ENCODE results near the gene NAT16. TPM values are rescaled to one million over a fixed set of nuclear protein-coding genes. Genes with fewer than 3 reads are reported as not detected.

Gene NAT16
- total RNA-seq, 3 donors from 2014 or later: not detected

DNA sequence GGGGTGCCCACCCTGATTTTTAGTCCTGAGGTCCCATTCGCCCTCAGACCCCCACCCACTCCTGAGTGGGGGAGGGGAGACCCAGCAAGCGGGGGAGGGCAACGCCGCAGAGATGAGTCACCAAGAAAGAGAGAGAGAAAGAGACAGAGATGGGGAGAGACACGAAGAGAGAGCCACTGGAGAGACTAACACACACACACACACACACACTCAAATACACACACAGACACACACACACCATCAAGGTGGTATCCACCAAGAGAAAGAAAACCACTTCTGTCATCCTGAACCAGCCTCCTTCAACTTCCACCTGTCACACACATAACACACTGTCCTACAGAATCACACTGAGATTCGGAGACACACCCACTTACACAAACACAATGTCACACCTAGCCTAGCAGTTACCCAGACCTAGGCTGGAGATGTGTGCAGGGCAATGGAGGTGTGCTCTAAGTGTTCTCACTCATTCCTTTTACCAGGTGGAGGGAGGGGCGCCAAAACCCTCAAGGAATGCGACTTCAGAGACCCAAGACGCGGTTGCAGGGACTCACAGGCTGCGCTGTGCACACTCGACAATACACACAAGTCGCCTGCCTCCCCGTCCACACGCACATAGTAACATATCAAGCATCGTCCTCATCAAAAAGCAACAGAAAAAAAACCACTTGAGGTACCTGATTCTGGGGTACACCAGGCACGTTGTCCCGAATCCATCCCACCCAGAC is 10.8 kb downstream of the NAT16 start:
- DNase-seq: no peak
- intact Hi-C loops (cut with DNase I, micrococcal nuclease): no loop called here
- peaks cover 42% of the 10 kb centered on the region for H3K4me1 ChIP-seq (ENCODE audit: low read depth)
- ATAC-seq: no peak
- H3K9me3 ChIP-seq: no peaks in the 10 kb centered on the region
- H3K4me3 ChIP-seq: no peak overlapping the region
- TF ChIP-seq CTCF (IDR thresholded peaks at IDR 0.05): no peak
- H3K36me3 ChIP-seq (ENCODE audit: low read depth): no peaks in the 10 kb centered on the region

DNA sequence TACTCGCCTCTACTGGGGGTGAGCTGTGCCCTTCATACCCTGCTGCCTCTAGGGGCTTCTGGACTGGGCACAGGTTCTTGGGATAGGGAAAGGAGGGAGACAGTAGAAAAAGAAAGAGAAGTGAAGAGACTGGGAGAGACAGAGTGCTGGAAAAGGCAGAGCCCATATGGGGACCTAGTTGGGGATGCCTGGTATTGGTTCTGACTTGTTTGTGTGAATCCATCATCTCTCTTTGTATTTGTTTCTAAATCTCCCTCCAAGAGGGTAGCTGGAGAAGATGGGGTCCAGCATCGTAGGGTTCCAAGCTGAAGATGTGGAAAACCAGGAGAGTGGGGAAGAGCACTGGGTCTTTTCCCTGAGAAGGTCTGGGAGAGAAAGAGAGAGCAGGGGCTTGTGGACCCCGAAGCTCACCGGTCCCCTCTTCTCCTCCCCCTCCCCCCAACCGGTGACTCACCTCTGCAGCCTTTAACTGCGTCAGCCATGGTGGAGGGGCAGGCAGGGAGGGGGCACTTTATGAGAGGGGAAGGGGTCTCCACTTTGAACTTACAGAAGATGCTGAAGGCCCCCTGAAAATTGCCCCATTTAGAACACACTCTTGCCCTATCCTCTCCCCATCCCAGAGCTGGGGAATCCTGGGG is 11.6 kb downstream of the NAT16 start:
- intact Hi-C loops (cut with DNase I, micrococcal nuclease): no loop called here
- Histone ChIP-seq H3K4me1 (ENCODE audit: low read depth) (peaks cover 47% of the 10 kb centered on the region), H3K9me3 (no peaks in the 10 kb centered on the region), H3K36me3 (ENCODE audit: low read depth) (no peaks in the 10 kb centered on the region), H3K4me3 (no peak overlapping the region)
- TF ChIP-seq CTCF (IDR thresholded peaks at IDR 0.05): no peak
- no peak for ATAC-seq
- DNase-seq: no peak

GRCh38 chr7:101167645-101168411 is 12.3 kb downstream of the NAT16 start:
- intact Hi-C loops (cut with DNase I, micrococcal nuclease): no loop called here
- Histone ChIP-seq H3K4me3 (no peak overlapping the region), H3K36me3 (ENCODE audit: low read depth) (no peaks in the 10 kb centered on the region), H3K4me1 (ENCODE audit: low read depth) (peaks cover 44% of the 10 kb centered on the region), H3K9me3 (no peaks in the 10 kb centered on the region)
- no peak for TF ChIP-seq CTCF (IDR thresholded peaks at IDR 0.05)
- DNase-seq: no peak
- ATAC-seq: no peak

DNA sequence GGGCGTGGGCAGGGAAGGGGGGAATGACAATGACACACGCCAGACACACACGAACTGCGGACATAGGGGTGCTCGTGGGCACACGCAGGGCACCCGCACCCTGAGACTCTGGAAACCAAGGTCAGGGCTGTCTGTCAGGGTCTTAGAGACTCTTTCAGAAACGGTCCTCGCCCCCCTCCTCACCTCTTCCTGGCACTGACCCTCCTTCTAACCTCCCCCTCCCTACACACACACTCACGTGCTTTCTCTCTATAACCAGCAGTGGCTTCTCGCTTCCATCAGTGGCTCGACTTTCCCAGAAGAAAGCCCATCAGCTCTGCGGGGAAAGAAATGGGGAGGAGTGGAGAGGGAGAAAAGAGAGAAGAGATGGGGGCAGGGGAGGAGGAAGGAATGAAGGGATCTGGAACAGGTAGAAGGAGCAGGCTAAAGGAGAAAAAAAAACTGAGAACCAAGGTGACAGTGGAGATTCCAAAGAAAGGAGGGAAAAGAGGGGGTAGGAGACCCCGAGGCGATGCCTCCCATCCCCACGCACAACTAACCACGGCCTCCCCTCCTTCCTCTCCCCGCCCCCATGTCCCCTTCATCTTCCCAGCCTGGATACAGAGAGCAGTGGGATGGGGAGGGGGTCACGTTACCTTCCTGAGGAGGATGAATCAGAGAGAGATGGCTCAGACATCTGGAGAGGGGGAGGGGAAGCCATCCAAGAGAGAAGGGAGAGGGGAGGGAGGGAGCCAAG is 13.0 kb downstream of the NAT16 start:
- no peak for TF ChIP-seq CTCF (IDR thresholded peaks at IDR 0.05)
- no peak for ATAC-seq
- Histone ChIP-seq H3K4me1 (ENCODE audit: low read depth) (peaks cover 43% of the 10 kb centered on the region), H3K36me3 (ENCODE audit: low read depth) (no peaks in the 10 kb centered on the region), H3K9me3 (no peaks in the 10 kb centered on the region), H3K4me3 (no peak overlapping the region)
- no peak for DNase-seq
- intact Hi-C loops (cut with DNase I, micrococcal nuclease): no loop called here

DNA sequence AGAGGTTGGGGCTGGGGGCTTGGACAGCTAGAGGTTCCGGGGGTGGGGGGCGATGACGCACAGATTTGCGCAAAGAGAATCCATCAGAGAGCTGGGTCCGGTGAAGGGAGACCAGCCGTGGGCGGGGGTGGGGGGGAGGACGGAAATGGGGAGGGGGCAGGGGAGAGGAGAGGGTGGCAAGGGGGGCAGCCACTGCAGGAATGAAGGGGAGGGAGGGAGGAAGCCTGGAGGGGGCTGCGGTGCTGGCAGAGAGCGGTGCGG is 13.5 kb downstream of the NAT16 start:
- no peak for ATAC-seq
- H3K4me1 ChIP-seq (ENCODE audit: low read depth): peaks cover 41% of the 10 kb centered on the region
- H3K36me3 ChIP-seq (ENCODE audit: low read depth): no peaks in the 10 kb centered on the region
- no peak for DNase-seq
- H3K4me3 ChIP-seq: no peak overlapping the region
- intact Hi-C loops (cut with DNase I, micrococcal nuclease): no loop called here
- no peaks in the 10 kb centered on the region for H3K9me3 ChIP-seq
- TF ChIP-seq CTCF (IDR thresholded peaks at IDR 0.05): no peak

Data from mucosa of descending colon (tissue), 3 donors.